Epithelial cell of proximal tubule (primary cell): ENCODE data around the gene HLCS. TPM values are rescaled to one million over a fixed set of nuclear protein-coding genes. Genes with fewer than 3 reads are reported as not detected.
"Not testable (repeated sequence)": the region's sequence is repeated elsewhere in the genome, so short reads cannot be mapped to it uniquely, and the experiment has no call there.

Experiments
- DNase-seq: peaks from one replicate; pipeline ENCODE4 v3.0.0-alpha.2; 2011; ENCODE audit warnings: low read depth
- H3K4me3 ChIP-seq: 2 replicates; pipeline ENCODE4 v1.5.1; 2011; ENCODE audit warnings: low read depth, mild to moderate bottlenecking, low read length
- CTCF ChIP-seq: conservative IDR thresholded peaks from 2 replicates; pipeline ENCODE4 v1.5.1; 2012; ENCODE audit warnings: low read depth, mild to moderate bottlenecking, low read length
- total RNA-seq: library from RNA; depleted of rRNA; stranded (reverse); fragments of >200 nt; gene quantifications from 2 replicates; pipeline ENCODE4 v1.2.3, GENCODE V29; 2015

The HLCS gene
- total RNA-seq, 1 donor from 2014 or later = 21.0 TPM

- no peak for DNase-seq
- no peak for TF ChIP-seq CTCF
- no peak overlapping the region for H3K4me3 ChIP-seq
Observed at GRCh38 chr21:36816561-36817130, 149.8 kb downstream of the HLCS start.

DNA sequence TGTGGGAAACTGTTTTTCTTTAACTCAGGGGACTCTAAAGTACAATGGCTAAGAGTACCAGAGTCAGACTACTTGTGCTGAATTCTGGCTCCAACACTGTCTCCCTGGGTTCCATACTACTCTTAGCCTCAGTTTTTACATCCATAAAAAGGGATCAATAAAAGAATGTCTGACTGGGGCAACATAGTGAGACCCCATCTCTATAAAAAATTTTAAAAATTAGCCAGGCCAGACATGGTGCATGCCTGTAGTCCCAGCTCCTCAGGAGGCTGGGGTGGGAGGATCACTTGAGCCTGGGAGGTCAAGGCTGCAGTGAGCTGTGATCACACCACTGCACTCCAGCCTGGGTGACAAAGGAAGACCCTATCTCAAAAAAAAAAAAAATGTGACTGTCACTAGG lies 150.4 kb downstream of the HLCS start:
- not testable (repeated sequence) for H3K4me3 ChIP-seq, DNase-seq

DNA sequence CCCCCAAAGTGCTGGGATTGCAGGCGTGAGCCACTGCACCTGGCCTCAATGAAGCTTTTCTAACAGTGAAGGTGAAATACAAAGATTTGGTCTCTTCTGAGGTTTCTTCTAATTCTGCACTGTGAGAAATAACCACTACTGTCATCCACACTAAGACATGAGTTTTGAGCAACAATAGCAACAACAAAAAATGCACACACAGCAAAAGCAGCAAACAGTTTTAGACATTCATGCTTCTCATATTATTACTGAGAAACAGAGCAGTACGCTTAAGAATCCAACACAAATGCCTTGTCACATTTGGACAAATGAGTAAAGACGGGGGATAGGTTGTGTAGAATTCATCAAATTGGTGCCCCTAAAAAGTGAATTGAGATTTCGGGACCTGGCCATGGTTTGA lies 151.2 kb downstream of the HLCS start:
- no peak for DNase-seq
- no peak overlapping the region for H3K4me3 ChIP-seq
- no peak for TF ChIP-seq CTCF

DNA sequence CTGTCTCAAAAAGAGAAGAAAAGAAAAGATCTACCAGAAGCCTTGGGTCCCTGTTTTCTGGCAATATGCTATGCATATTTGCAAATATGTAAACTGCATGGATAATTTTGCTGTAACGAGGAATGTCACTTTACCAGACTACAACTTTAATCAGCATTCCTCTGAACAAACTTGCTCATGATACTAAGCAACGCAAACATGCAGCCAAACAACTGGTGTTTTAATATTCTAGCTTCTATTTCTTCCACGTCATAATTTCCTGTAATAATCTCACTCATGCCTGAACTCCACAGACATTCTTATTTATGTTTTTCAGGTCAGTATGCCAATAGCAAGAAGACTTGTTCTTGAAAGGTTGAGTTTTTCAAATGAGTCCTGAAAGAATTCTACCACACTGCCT lies 153.4 kb downstream of the HLCS start:
- no peak for TF ChIP-seq CTCF
- no peak overlapping the region for H3K4me3 ChIP-seq
- DNase-seq = no peak

DNA sequence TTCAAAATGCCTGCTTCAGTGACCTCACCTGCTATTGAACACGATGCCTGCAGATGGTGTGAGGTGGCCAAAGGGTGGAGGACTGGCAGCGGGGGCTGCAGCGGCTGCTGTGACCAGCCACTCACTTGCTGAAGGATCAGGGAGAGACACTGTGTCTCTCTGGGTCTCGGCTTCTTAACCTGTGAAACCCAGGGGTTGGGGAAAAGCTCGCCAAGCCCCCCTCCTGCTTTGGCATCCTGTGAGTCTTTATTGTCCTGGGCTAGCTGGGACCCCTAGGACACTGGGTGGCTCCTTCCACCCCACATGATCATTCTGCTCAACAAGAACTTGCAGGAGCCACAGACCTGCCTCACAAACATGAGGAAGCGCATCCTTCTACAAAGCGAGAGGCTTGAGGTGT lies 154.7 kb downstream of the HLCS start:
- no peak for TF ChIP-seq CTCF
- no peak for DNase-seq
- no peak overlapping the region for H3K4me3 ChIP-seq

DNA sequence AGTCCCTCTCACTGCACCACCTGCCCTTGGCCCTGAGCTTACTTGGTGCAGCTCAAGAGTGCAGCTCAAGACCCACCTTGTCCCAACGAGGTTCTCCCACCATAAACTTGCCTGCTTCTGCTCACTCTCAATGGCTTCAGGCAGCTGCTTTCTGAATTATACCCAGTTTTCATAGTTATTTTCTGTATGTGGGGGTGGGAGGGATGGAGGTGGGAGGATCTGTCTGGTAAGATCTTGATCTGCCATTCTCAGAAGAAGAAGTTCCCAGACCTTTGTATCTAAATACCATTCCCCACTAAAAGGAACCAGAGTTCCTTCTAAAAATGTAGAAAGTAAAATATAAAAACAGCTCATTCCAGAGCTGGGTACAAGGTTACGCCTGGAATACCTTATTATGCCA lies 156.0 kb downstream of the HLCS start:
- no peak for TF ChIP-seq CTCF
- DNase-seq = no peak

DNA sequence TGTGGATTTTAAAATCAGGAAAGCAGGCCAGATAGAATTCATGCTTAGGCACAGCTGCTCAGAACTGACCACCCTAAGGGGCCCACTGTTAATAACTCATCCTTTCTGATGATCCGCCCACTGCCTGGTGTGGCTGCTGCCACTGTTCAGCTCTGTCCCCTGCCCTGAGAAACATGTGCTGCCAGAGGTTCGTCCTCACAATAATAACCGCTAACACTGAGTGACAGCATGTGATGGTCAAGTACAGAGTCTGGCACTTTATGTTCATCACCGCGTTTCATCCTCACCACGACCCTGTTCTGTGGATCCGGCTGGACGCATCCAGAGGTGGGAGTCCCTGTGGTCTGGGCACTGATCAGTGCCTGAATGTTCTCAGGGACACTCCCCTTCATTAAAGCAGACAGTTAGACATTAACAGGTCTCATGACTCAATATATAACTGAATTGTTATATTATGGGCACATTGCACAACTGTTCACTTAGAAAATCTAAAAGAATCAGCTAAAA lies 159.0 kb downstream of the HLCS start:
- no peak for TF ChIP-seq CTCF
- peak overlapping the region; percentile 6 for H3K4me3 ChIP-seq
- peak; percentile 66 for DNase-seq

More for the DNA sequence above, 156.0 kb downstream of the HLCS start:
- no peak overlapping the region for H3K4me3 ChIP-seq
